Natural killer cell (primary cell): ENCODE measurements around the gene ZNF526. TPM values are rescaled to one million over a fixed set of nuclear protein-coding genes. Genes with fewer than 3 reads are reported as not detected.

Source experiments
- ATAC-seq, 3 donors: fragments of 150-1000 bp in 2 of 3; fragments of 200-7000 bp in 1 of 3; cut with Tn5 transposase; 1 replicate in 1 of 3; 2 replicates in 2 of 3; pipeline ENCODE4 v1.10.0; 2021; ENCODE audit warnings: mild to moderate bottlenecking in 2 of 3, moderate library complexity in 2 of 3
- DNase-seq, 2 donors: peaks; one replicate each; pipeline versions ENCODE4 v3.0.0 to v3.0.0-alpha.2; 2013 to 2021; ENCODE audit warnings: mixed read lengths in 1 of 2
- H3K27ac ChIP-seq: one replicate; pipeline ENCODE4 v1.5.1; 2013; ENCODE audit warnings: mild to moderate bottlenecking, low read length
- H3K27me3 ChIP-seq: one replicate; pipeline ENCODE4 v1.6.1; 2013; ENCODE audit warnings: low read length; ENCODE audit not compliant: control insufficient read depth, insufficient read depth
- H3K36me3 ChIP-seq: one replicate; pipeline ENCODE4 v1.6.1; 2013; ENCODE audit warnings: low read length; ENCODE audit not compliant: control insufficient read depth, insufficient read depth
- H3K4me1 ChIP-seq: one replicate; pipeline ENCODE4 v1.6.1; 2013; ENCODE audit warnings: low read length; ENCODE audit not compliant: control insufficient read depth, insufficient read depth
- H3K4me3 ChIP-seq: one replicate; pipeline ENCODE4 v1.5.1; 2013; ENCODE audit warnings: low read length
- H3K9me3 ChIP-seq: one replicate; pipeline ENCODE4 v1.6.1; 2013; ENCODE audit warnings: low read length; ENCODE audit not compliant: control insufficient read depth, insufficient read depth
- H3K27ac Mint-ChIP-seq, 2 donors: one replicate each; pipeline ENCODE4 v1.8.0; 2022; ENCODE audit warnings: mild to moderate bottlenecking in 2 of 2, mixed read lengths in 2 of 2, moderate library complexity in 1 of 2
- H3K27me3 Mint-ChIP-seq, 2 donors: one replicate each; pipeline ENCODE4 v1.8.0; 2022; ENCODE audit warnings: low read depth in 2 of 2, mixed read lengths in 2 of 2
- H3K36me3 Mint-ChIP-seq: one replicate; pipeline ENCODE4 v1.8.0; 2022; ENCODE audit warnings: mixed read lengths
- H3K4me1 Mint-ChIP-seq, 2 donors: one replicate each; pipeline ENCODE4 v1.8.0; 2022; ENCODE audit warnings: mixed read lengths in 2 of 2
- H3K4me3 Mint-ChIP-seq: one replicate; pipeline ENCODE4 v1.8.0; 2022; ENCODE audit warnings: mild to moderate bottlenecking, moderate library complexity, mixed read lengths
- H3K9me3 Mint-ChIP-seq, 2 donors: one replicate each; pipeline ENCODE4 v1.8.0; 2022; ENCODE audit warnings: mixed read lengths in 2 of 2
- CTCF ChIP-seq: fragments of 200-600 bp; IDR thresholded peaks from one replicate; pipeline ENCODE4 v1.8.0; 2022; ENCODE audit warnings: antibody characterized with exemption
- WGBS: methylation state at CpG from one replicate; pipeline ENCODE4 v1.1.7; 2013; ENCODE audit warnings: missing lambda C conversion rate; ENCODE audit not compliant: insufficient coverage; 5-methylcytosine and 5-hydroxymethylcytosine counted together
- intact Hi-C: fragments of 100-400 bp; cut with micrococcal nuclease; formaldehyde crosslinking; loops from one replicate; pipeline ENCODE4 v1.14.2; 2022
- total RNA-seq, 4 donors: library from RNA; stranded (reverse); fragments of 120-200 nt in 1 of 4; gene quantifications; one replicate each; pipeline versions ENCODE4 v1.2.3 to v1.2.4, GENCODE V29; 2013 to 2022

ZNF526 gene
- total RNA-seq, 3 donors from 2014 or later (not counting 1 experiment from before 2014, with no cell fraction given): 8.8 to 10.6 (median 10.2) TPM

- peaks cover 3% of the 10 kb centered on the region for H3K9me3 ChIP-seq
- peaks cover 65% of the 10 kb centered on the region for H3K4me1 ChIP-seq
- no peaks in the 10 kb centered on the region for H3K27me3 ChIP-seq
- whole genome bisulfite sequencing: 95% methylated on average over 47 of the region's 47 CpGs
- no peak for DNase-seq
- H3K36me3 ChIP-seq: peaks cover 23% of the 10 kb centered on the region
- Mint-ChIP-seq H3K27me3 (no peaks in the 10 kb centered on the region), H3K27ac (peak overlapping the region; percentile 91 to 95), H3K4me3 (peak overlapping the region; percentile 9), H3K9me3 (peaks cover 0 to 2% of the 10 kb centered on the region in 2 donors), H3K36me3 (no peaks in the 10 kb centered on the region), H3K4me1 (peaks cover 62 to 66% of the 10 kb centered on the region in 2 donors)
- H3K27ac ChIP-seq: peak overlapping the region; percentile 64
- no peak for TF ChIP-seq CTCF
- ATAC-seq: no peak
- no peak overlapping the region for H3K4me3 ChIP-seq
- intact Hi-C loops: loop anchor here (5.0 kb wide), 1 partner anchor 64 kb away; the partner anchor contains the start of gene POU2F2
These were observed 23.8 kb upstream of the ZNF526 start for GRCh38 chr19:42196011-42197001.

GRCh38 chr19:42197375-42197817 lies 22.7 kb upstream of the ZNF526 start:
- intact Hi-C loops: loop anchor here (5.0 kb wide), 1 partner anchor 65 kb away; the partner anchor contains the start of gene POU2F2
- H3K36me3 Mint-ChIP-seq: no peaks in the 10 kb centered on the region
- Histone ChIP-seq H3K4me3 (no peak overlapping the region), H3K27ac (peak overlapping the region; percentile 64), H3K9me3 (peaks cover 3% of the 10 kb centered on the region), H3K36me3 (peaks cover 23% of the 10 kb centered on the region), H3K4me1 (peaks cover 73% of the 10 kb centered on the region), H3K27me3 (no peaks in the 10 kb centered on the region)
- H3K27ac Mint-ChIP-seq: peak overlapping the region; percentile 91 to 95
- H3K27me3 Mint-ChIP-seq: no peaks in the 10 kb centered on the region
- H3K4me1 Mint-ChIP-seq: peaks cover 64 to 68% of the 10 kb centered on the region in 2 donors
- peaks cover 0 to 2% of the 10 kb centered on the region in 2 donors for H3K9me3 Mint-ChIP-seq
- 35% methylated on average over 5 of the region's 5 CpGs for WGBS
- no peak for TF ChIP-seq CTCF
- peak overlapping the region; percentile 42 for H3K4me3 Mint-ChIP-seq
- no peak for DNase-seq
- ATAC-seq: no peak

DNA sequence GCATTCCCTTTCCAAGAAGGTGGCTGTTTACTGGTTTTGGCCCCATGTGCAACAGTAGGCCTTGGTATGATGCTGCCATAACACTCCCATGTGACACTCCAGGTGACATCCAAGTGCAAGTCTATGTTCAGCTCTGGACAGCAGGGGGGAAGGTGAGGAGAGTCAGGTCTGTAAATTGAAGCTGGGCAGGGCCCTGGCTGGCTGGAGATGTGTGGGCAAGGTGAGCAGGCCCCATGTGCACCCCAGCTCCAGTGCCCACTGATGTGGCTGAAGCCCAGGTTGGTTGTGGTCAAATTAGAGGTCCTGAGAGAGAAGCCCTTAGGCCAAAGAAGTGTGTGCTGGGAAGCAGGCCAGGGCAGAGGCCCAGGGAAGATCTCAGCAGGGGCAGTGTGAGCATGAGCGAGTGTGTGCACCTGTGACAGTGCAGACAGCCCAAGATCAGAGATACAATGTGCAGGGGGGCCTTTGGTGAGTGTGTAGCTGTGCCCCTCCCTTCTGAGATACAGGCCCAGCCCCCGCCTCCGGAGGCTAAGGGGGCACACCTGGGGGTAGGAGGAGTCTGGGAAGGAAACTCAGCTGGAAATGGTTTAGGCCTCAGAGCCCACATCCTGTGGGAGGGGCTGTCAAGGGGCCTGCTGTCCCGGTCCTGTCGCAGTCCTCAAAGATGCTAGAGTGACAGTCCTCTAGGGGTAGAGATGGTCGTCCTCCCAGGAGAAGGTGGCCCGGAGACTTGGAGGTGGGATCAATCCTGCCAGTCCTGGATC lies 21.3 kb upstream of the ZNF526 start:
- peak; percentile 72 to 90 for DNase-seq
- Mint-ChIP-seq H3K4me1 (peaks cover 79 to 80% of the 10 kb centered on the region in 2 donors), H3K27ac (peak overlapping the region; percentile 91 to 95), H3K36me3 (no peaks in the 10 kb centered on the region), H3K9me3 (no peaks in the 10 kb centered on the region), H3K27me3 (no peaks in the 10 kb centered on the region), H3K4me3 (peak overlapping the region; percentile 88)
- no peaks in the 10 kb centered on the region for H3K27me3 ChIP-seq
- no peaks in the 10 kb centered on the region for H3K9me3 ChIP-seq
- TF ChIP-seq CTCF: no peak
- 0% methylated on average over 7 of the region's 7 CpGs for WGBS
- H3K27ac ChIP-seq: peak overlapping the region; percentile 90
- peaks cover 87% of the 10 kb centered on the region for H3K4me1 ChIP-seq
- peak overlapping the region; percentile 31 for H3K4me3 ChIP-seq
- peak; percentile 52 to 75 (median 70) for ATAC-seq
- intact Hi-C loops: loop anchor here (2.0 to 5.0 kb wide), 2 partner anchors 14 to 67 kb away; partner anchors contain the start of gene POU2F2
- peaks cover 36% of the 10 kb centered on the region for H3K36me3 ChIP-seq
